Neural progenitor cell (in vitro differentiated cells): ENCODE results near the gene LRP1B. TPM values are rescaled to one million over a fixed set of nuclear protein-coding genes. Genes with fewer than 3 reads are reported as not detected.

Experiments used
- DNase-seq: peaks from one replicate; pipeline ENCODE4 v3.0.0-alpha.2; 2016; ENCODE audit warnings: low spot score
- H2AFZ ChIP-seq: fragments of 200-600 bp; sonication (generic); replicated peaks from 2 replicates; pipeline ENCODE4 v1.6.1; 2016; ENCODE audit warnings: antibody characterized with exemption
- H3F3A ChIP-seq: fragments of 200-600 bp; sonication (generic); 2 replicates; pipeline ENCODE4 v1.6.1; 2016; ENCODE audit warnings: antibody characterized with exemption, low read depth
- H3K27ac ChIP-seq: fragments of 200-600 bp; sonication (generic); 2 replicates; pipeline ENCODE4 v1.5.1; 2016; ENCODE audit warnings: mild to moderate bottlenecking
- H3K27me3 ChIP-seq: fragments of 200-600 bp; sonication (generic); 2 replicates; pipeline ENCODE4 v1.6.1; 2016; ENCODE audit warnings: mild to moderate bottlenecking, moderate library complexity
- H3K36me3 ChIP-seq: fragments of 200-600 bp; sonication (generic); 2 replicates; pipeline ENCODE4 v1.5.1; 2016
- H3K4me1 ChIP-seq: fragments of 200-600 bp; sonication (generic); 2 replicates; pipeline ENCODE4 v1.6.1; 2016; ENCODE audit warnings: mixed run types
- H3K4me2 ChIP-seq: fragments of 200-600 bp; sonication (generic); 2 replicates; pipeline ENCODE4 v1.6.1; 2016
- H3K4me3 ChIP-seq: fragments of 200-600 bp; sonication (generic); 2 replicates; pipeline ENCODE4 v1.5.1; 2016
- H3K79me2 ChIP-seq: fragments of 200-600 bp; sonication (generic); 2 replicates; pipeline ENCODE4 v1.6.1; 2016; ENCODE audit warnings: low read depth
- H3K9ac ChIP-seq: fragments of 200-600 bp; sonication (generic); 2 replicates; pipeline ENCODE4 v1.6.1; 2016
- H3K9me3 ChIP-seq: fragments of 200-600 bp; sonication (generic); 2 replicates; pipeline ENCODE4 v1.5.1; 2016; ENCODE audit warnings: low read depth
- H4K20me1 ChIP-seq: fragments of 200-600 bp; sonication (generic); 2 replicates; pipeline ENCODE4 v1.6.1; 2016; ENCODE audit warnings: low read depth
- H3K27ac Mint-ChIP-seq: 3 replicates; pipeline ENCODE4 v1.8.0; 2021; ENCODE audit warnings: mixed read lengths
- H3K27me3 Mint-ChIP-seq: 2 replicates; pipeline ENCODE4 v1.8.0; 2022; ENCODE audit warnings: low read depth, mild to moderate bottlenecking, inconsistent platforms, moderate library complexity, mixed read lengths; ENCODE audit not compliant: insufficient read depth
- H3K36me3 Mint-ChIP-seq: 3 replicates; pipeline ENCODE4 v1.8.0; 2021; ENCODE audit warnings: mixed read lengths
- H3K4me1 Mint-ChIP-seq: 3 replicates; pipeline ENCODE4 v1.8.0; 2021; ENCODE audit warnings: mixed read lengths
- H3K4me3 Mint-ChIP-seq: 3 replicates; pipeline ENCODE4 v1.8.0; 2021; ENCODE audit warnings: mild to moderate bottlenecking, moderate library complexity, mixed read lengths
- H3K9me3 Mint-ChIP-seq: 3 replicates; pipeline ENCODE4 v1.8.0; 2020; ENCODE audit warnings: mixed read lengths
- CTCF ChIP-seq: fragments of 200-600 bp; sonication (generic); IDR thresholded peaks from 2 replicates; pipeline ENCODE4 v1.5.1; 2017; ENCODE audit warnings: antibody characterized with exemption, mild to moderate bottlenecking
- EZH2 ChIP-seq: fragments of 200-600 bp; sonication (generic); IDR thresholded peaks from 2 replicates; pipeline ENCODE4 v1.6.1; 2017; ENCODE audit warnings: antibody characterized with exemption, mild to moderate bottlenecking, moderate library complexity
- EZH2phosphoT487 ChIP-seq: fragments of 200-600 bp; sonication (generic); IDR thresholded peaks from 2 replicates; pipeline ENCODE4 v1.6.1; 2017; ENCODE audit warnings: antibody characterized with exemption
- total RNA-seq: library from RNA; depleted of rRNA; stranded (reverse); fragments of >200 nt; gene quantifications from 2 replicates; pipeline ENCODE4 v1.2.3, GENCODE V29; 2015; ENCODE audit warnings: low replicate concordance

The LRP1B gene
- total RNA-seq, 1 donor from 2014 or later: not detected

- Mint-ChIP-seq H3K27ac (no peak overlapping the region), H3K4me1 (peaks cover 18% of the 10 kb centered on the region), H3K36me3 (no peaks in the 10 kb centered on the region), H3K27me3 (no peaks in the 10 kb centered on the region), H3K4me3 (no peak overlapping the region), H3K9me3 (peaks cover 2% of the 10 kb centered on the region)
- Histone ChIP-seq H3K9ac (no peak overlapping the region), H4K20me1 (no peaks in the 10 kb centered on the region), H3K36me3 (no peaks in the 10 kb centered on the region), H2AFZ (no peak overlapping the region), H3F3A (no peaks in the 10 kb centered on the region), H3K27ac (no peak overlapping the region), H3K4me3 (no peak overlapping the region), H3K4me1 (no peaks in the 10 kb centered on the region), H3K9me3 (no peaks in the 10 kb centered on the region), H3K79me2 (no peaks in the 10 kb centered on the region), H3K4me2 (no peak overlapping the region), H3K27me3 (no peaks in the 10 kb centered on the region)
- DNase-seq: no peak
- no peak for TF ChIP-seq CTCF
- no peak for TF ChIP-seq EZH2phosphoT487
- TF ChIP-seq EZH2: no peak
These were observed 500.3 kb downstream of the LRP1B start for GRCh38 chr2:141630407-141630930.

- Histone ChIP-seq H3K4me3 (no peak overlapping the region), H3K79me2 (no peaks in the 10 kb centered on the region), H3K27me3 (no peaks in the 10 kb centered on the region), H2AFZ (no peak overlapping the region), H3K36me3 (no peaks in the 10 kb centered on the region), H3K4me1 (no peaks in the 10 kb centered on the region), H3K27ac (no peak overlapping the region), H3F3A (no peaks in the 10 kb centered on the region), H4K20me1 (no peaks in the 10 kb centered on the region), H3K9me3 (no peaks in the 10 kb centered on the region), H3K9ac (no peak overlapping the region), H3K4me2 (no peak overlapping the region)
- no peak for DNase-seq
- Mint-ChIP-seq H3K4me3 (no peak overlapping the region), H3K9me3 (no peaks in the 10 kb centered on the region), H3K27ac (no peak overlapping the region), H3K27me3 (no peaks in the 10 kb centered on the region), H3K36me3 (no peaks in the 10 kb centered on the region), H3K4me1 (no peaks in the 10 kb centered on the region)
- TF ChIP-seq EZH2phosphoT487 (no peak), CTCF (no peak)
These were observed 510.4 kb downstream of the LRP1B start for GRCh38 chr2:141620372-141620771.

DNA sequence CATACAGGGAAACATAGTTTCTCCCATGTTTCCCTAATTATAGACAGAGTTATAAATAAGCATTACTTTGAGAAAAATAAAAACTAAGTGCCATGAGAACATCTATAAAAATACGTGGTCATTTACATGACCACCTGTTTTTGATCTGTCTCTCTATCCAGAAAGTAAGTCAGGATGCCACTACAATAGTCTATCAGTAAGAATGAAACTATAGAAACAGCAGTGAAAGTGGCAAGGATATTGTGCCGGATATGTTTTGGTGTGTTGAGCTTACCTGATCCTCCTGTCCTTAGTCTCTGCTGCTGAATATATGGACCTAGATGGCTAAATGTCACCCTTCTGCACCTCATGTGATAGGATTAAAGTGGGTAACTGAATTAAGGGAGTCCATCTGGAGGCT lies 512.4 kb downstream of the LRP1B start:
- no peaks in the 10 kb centered on the region for H4K20me1 ChIP-seq
- Mint-ChIP-seq H3K4me1 (no peaks in the 10 kb centered on the region), H3K27me3 (no peaks in the 10 kb centered on the region), H3K36me3 (no peaks in the 10 kb centered on the region), H3K4me3 (no peak overlapping the region), H3K9me3 (no peaks in the 10 kb centered on the region), H3K27ac (no peak overlapping the region)
- H3K79me2 ChIP-seq: no peaks in the 10 kb centered on the region
- no peaks in the 10 kb centered on the region for H3K27me3 ChIP-seq
- no peak overlapping the region for H2AFZ ChIP-seq
- no peak for DNase-seq
- no peak for TF ChIP-seq CTCF
- TF ChIP-seq EZH2: no peak
- no peak for TF ChIP-seq EZH2phosphoT487
- no peak overlapping the region for H3K4me2 ChIP-seq
- no peaks in the 10 kb centered on the region for H3K9me3 ChIP-seq
- no peaks in the 10 kb centered on the region for H3F3A ChIP-seq
- no peak overlapping the region for H3K4me3 ChIP-seq
- H3K4me1 ChIP-seq: no peaks in the 10 kb centered on the region
- H3K9ac ChIP-seq: no peak overlapping the region
- no peaks in the 10 kb centered on the region for H3K36me3 ChIP-seq
- H3K27ac ChIP-seq: no peak overlapping the region
